SK-N-SH (cell line): ENCODE measurements around the gene CSNK1G2.

Source experiments
- CHD2 ChIP-seq: fragments of 150-350 bp; IDR thresholded peaks from 2 replicates; pipeline ENCODE4 v1.6.1; 2018; ENCODE audit warnings: low read length; ENCODE audit not compliant: partially characterized antibody
- CTCF ChIP-seq: fragments of 200-600 bp; sonication (generic); IDR thresholded peaks from 2 replicates; pipeline ENCODE4 v1.6.1; 2017; ENCODE audit warnings: antibody characterized with exemption, mild to moderate bottlenecking, moderate library complexity
- EP300 ChIP-seq, 2 experiments: IDR thresholded peaks; 2 replicates each; pipeline versions ENCODE4 v1.4.0 to v1.6.1; 2012; ENCODE audit warnings: borderline replicate concordance in 1 of 2, low read depth in 1 of 2, low read length in 1 of 2
- JUND ChIP-seq: IDR thresholded peaks from 2 replicates; pipeline ENCODE4 v1.4.0; 2012
- NFIC ChIP-seq: IDR thresholded peaks from 2 replicates; pipeline ENCODE4 v1.4.0; 2012; ENCODE audit warnings: borderline replicate concordance
- POLR2AphosphoS5 ChIP-seq: IDR thresholded peaks from 2 replicates; pipeline ENCODE4 v1.6.1; 2012; ENCODE audit warnings: low read depth, low read length
- RAD21 ChIP-seq: IDR thresholded peaks from 2 replicates; pipeline ENCODE4 v1.6.1; 2012; ENCODE audit warnings: mild to moderate bottlenecking, low read length
- RCOR1 ChIP-seq: fragments of 150-350 bp; IDR thresholded peaks from 2 replicates; pipeline ENCODE4 v1.6.1; 2017; ENCODE audit warnings: antibody characterized with exemption, low read length
- SMC3 ChIP-seq: IDR thresholded peaks from 2 replicates; pipeline ENCODE4 v1.6.1; 2012; ENCODE audit warnings: low read depth, low read length, improper control_type of control experiment
- TF ChIP-seq, protein P1 (sequence below): fragments of 150-350 bp; IDR thresholded peaks from 2 replicates; pipeline ENCODE4 v1.6.1; 2017; ENCODE audit warnings: antibody characterized with exemption, low read length, low read depth, borderline replicate concordance
- TF ChIP-seq, protein P2 (sequence below): IDR thresholded peaks from 2 replicates; pipeline ENCODE4 v1.4.0; 2012; ENCODE audit warnings: low read depth, borderline replicate concordance
- TF ChIP-seq, protein P3 (sequence below): IDR thresholded peaks from 2 replicates; pipeline ENCODE4 v1.4.0; 2012; ENCODE audit warnings: low read depth
- TF ChIP-seq, protein P4 (sequence below): IDR thresholded peaks from 2 replicates; pipeline ENCODE4 v1.6.1; 2012; ENCODE audit warnings: mild to moderate bottlenecking, low read depth, low read length, moderate library complexity

DNA sequence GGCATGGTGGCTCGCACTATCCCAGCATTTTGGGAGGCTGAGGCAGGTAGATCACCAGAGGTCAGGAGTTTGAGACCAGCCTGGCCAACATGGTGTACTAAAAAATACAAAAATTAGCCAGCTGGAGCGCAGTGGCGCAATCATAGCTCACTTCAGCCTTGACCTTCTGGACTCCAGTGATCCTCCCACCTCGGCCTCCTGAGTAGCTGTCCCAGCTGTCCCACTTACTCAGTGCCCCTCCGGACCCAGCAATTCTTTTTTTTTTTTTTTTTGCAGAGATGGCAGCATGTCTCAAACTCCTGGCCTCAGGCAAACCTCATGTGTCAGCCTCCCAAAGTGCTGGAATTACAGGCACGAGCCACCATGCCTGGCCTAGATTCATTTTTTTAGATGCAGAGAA, 38.0 kb upstream of the CSNK1G2 start:
- TF ChIP-seq EP300 (IDR thresholded peaks at IDR 0.05; ENCODE audit: borderline replicate concordance in 1 of 2, low read depth in 1 of 2, low read length in 1 of 2), result no peak
- no peak for TF ChIP-seq RAD21
- no peak for TF ChIP-seq RCOR1
- TF ChIP-seq CTCF, result no peak
- TF ChIP-seq POLR2AphosphoS5, result no peak
- TF ChIP-seq, protein P1, sequence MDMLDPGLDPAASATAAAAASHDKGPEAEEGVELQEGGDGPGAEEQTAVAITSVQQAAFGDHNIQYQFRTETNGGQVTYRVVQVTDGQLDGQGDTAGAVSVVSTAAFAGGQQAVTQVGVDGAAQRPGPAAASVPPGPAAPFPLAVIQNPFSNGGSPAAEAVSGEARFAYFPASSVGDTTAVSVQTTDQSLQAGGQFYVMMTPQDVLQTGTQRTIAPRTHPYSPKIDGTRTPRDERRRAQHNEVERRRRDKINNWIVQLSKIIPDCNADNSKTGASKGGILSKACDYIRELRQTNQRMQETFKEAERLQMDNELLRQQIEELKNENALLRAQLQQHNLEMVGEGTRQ, result no peak
- no peak for TF ChIP-seq SMC3
- TF ChIP-seq, protein P2, sequence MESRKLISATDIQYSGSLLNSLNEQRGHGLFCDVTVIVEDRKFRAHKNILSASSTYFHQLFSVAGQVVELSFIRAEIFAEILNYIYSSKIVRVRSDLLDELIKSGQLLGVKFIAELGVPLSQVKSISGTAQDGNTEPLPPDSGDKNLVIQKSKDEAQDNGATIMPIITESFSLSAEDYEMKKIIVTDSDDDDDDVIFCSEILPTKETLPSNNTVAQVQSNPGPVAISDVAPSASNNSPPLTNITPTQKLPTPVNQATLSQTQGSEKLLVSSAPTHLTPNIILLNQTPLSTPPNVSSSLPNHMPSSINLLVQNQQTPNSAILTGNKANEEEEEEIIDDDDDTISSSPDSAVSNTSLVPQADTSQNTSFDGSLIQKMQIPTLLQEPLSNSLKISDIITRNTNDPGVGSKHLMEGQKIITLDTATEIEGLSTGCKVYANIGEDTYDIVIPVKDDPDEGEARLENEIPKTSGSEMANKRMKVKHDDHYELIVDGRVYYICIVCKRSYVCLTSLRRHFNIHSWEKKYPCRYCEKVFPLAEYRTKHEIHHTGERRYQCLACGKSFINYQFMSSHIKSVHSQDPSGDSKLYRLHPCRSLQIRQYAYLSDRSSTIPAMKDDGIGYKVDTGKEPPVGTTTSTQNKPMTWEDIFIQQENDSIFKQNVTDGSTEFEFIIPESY, result no peak
- TF ChIP-seq CHD2, result no peak
- no peak for TF ChIP-seq NFIC
- TF ChIP-seq, protein P3, sequence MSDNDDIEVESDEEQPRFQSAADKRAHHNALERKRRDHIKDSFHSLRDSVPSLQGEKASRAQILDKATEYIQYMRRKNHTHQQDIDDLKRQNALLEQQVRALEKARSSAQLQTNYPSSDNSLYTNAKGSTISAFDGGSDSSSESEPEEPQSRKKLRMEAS, result no peak
- TF ChIP-seq, protein P4, sequence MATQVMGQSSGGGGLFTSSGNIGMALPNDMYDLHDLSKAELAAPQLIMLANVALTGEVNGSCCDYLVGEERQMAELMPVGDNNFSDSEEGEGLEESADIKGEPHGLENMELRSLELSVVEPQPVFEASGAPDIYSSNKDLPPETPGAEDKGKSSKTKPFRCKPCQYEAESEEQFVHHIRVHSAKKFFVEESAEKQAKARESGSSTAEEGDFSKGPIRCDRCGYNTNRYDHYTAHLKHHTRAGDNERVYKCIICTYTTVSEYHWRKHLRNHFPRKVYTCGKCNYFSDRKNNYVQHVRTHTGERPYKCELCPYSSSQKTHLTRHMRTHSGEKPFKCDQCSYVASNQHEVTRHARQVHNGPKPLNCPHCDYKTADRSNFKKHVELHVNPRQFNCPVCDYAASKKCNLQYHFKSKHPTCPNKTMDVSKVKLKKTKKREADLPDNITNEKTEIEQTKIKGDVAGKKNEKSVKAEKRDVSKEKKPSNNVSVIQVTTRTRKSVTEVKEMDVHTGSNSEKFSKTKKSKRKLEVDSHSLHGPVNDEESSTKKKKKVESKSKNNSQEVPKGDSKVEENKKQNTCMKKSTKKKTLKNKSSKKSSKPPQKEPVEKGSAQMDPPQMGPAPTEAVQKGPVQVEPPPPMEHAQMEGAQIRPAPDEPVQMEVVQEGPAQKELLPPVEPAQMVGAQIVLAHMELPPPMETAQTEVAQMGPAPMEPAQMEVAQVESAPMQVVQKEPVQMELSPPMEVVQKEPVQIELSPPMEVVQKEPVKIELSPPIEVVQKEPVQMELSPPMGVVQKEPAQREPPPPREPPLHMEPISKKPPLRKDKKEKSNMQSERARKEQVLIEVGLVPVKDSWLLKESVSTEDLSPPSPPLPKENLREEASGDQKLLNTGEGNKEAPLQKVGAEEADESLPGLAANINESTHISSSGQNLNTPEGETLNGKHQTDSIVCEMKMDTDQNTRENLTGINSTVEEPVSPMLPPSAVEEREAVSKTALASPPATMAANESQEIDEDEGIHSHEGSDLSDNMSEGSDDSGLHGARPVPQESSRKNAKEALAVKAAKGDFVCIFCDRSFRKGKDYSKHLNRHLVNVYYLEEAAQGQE, result no peak
- TF ChIP-seq JUND, result no peak
